Mononuclear cell (primary cell): ENCODE results near the gene DNAH17. TPM values are rescaled to one million over a fixed set of nuclear protein-coding genes. Genes with fewer than 3 reads are reported as not detected.

Experiments
- H3K27me3 ChIP-seq: 2 replicates; pipeline ENCODE4 v1.6.0; 2011; ENCODE audit warnings: low read length, control low read depth; ENCODE audit not compliant: insufficient read depth
- H3K4me1 ChIP-seq: 2 replicates; pipeline ENCODE4 v1.5.1; 2011; ENCODE audit warnings: mild to moderate bottlenecking, low read length, control low read depth; ENCODE audit not compliant: insufficient read depth
- H3K4me3 ChIP-seq: 2 replicates; pipeline ENCODE4 v1.5.1; 2011; ENCODE audit warnings: mild to moderate bottlenecking, low read length, moderate library complexity
- H3K9me3 ChIP-seq: 2 replicates; pipeline ENCODE4 v1.5.1; 2011; ENCODE audit warnings: low read depth, mild to moderate bottlenecking, control low read depth, low read length
- total RNA-seq: library from RNA; depleted of rRNA; stranded (reverse); fragments of >200 nt; gene quantifications from one replicate; pipeline ENCODE4 v1.2.3, GENCODE V29; 2012

Gene DNAH17, protein sequence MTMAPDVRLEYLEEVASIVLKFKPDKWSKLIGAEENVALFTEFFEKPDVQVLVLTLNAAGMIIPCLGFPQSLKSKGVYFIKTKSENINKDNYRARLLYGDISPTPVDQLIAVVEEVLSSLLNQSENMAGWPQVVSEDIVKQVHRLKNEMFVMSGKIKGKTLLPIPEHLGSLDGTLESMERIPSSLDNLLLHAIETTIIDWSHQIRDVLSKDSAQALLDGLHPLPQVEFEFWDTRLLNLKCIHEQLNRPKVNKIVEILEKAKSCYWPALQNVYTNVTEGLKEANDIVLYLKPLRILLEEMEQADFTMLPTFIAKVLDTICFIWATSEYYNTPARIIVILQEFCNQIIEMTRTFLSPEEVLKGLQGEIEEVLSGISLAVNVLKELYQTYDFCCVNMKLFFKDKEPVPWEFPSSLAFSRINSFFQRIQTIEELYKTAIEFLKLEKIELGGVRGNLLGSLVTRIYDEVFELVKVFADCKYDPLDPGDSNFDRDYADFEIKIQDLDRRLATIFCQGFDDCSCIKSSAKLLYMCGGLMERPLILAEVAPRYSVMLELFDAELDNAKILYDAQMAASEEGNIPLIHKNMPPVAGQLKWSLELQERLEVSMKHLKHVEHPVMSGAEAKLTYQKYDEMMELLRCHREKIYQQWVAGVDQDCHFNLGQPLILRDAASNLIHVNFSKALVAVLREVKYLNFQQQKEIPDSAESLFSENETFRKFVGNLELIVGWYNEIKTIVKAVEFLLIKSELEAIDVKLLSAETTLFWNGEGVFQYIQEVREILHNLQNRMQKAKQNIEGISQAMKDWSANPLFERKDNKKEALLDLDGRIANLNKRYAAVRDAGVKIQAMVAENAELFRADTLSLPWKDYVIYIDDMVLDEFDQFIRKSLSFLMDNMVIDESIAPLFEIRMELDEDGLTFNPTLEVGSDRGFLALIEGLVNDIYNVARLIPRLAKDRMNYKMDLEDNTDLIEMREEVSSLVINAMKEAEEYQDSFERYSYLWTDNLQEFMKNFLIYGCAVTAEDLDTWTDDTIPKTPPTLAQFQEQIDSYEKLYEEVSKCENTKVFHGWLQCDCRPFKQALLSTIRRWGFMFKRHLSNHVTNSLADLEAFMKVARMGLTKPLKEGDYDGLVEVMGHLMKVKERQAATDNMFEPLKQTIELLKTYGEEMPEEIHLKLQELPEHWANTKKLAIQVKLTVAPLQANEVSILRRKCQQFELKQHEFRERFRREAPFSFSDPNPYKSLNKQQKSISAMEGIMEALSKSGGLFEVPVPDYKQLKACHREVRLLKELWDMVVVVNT (N-terminal part only)
- under 0.01 TPM for total RNA-seq

DNA sequence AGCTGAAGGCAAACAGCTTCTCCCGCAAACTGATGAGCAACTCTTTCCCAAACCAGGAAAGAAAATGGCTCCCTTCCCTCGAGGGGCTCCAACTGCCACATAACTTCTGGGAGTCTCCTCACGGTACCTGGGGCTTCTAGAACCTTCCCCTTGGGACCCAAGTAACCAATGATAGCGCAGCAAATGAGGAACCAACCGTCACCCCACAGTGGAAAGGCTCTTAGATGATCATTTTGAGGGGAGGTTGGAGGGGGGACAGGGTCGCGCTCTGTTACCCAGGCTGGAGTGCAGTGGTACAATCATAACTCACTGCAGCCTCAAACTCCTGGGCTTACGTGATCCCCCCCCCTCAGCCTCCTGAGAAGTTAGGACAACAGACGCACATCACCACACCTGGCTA, at the start of gene DNAH17:
Gene DNAH17 (minus strand): TSS at position 101 of the 400 bp plus-strand sequence. CDS start 2,339 bp downstream, outside the sequence.
- H3K4me1 ChIP-seq, result peaks cover 10% of the 10 kb centered on the region
- no peaks in the 10 kb centered on the region for H3K27me3 ChIP-seq
- no peak within 1 kb of the TSS for H3K4me3 ChIP-seq

DNA sequence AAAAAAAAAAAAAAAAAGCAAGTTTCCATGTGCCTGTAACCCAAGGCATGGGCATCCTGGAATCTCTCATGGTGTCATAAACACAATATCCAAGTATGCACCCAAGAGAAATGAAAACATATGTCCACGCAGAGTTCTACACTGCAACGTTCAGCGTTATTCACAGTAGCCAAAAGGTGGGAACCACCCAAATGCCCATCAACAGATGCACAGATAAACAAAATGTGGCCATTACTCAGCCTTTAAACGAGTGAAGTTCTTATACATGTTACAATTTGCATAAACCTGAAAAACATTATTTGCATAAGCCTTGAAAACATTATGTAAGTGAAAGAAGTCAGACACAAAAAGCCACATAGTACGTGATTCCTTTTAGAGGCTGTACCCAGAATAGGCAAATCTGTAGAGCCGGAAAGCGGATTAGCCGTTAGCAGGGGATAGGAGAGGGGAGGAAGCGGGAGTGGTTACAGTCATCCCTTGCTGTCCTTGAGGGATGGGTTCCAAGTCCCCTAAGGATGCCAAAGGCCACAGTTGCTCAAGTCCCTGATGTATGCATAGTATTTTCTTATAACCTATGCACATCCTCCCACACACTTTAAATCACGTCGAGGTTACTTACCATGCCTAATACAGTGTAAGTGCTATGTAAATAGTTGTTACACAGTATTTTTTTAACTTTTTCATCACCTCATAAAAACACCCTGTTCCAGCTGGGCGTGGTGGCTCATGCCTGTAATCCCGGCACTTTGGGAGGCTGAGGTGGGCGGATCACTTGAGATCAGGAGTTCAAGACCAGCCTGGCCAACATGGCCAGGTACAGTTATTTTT, 47.3 kb upstream of the DNAH17 start:
- H3K9me3 ChIP-seq, result no peaks in the 10 kb centered on the region
- H3K4me3 ChIP-seq, result no peak overlapping the region
- H3K27me3 ChIP-seq, result no peaks in the 10 kb centered on the region
- H3K4me1 ChIP-seq, result no peaks in the 10 kb centered on the region

More for the DNA sequence above, at the start of gene DNAH17:
- H3K9me3 ChIP-seq, result no peaks in the 10 kb centered on the region

DNA sequence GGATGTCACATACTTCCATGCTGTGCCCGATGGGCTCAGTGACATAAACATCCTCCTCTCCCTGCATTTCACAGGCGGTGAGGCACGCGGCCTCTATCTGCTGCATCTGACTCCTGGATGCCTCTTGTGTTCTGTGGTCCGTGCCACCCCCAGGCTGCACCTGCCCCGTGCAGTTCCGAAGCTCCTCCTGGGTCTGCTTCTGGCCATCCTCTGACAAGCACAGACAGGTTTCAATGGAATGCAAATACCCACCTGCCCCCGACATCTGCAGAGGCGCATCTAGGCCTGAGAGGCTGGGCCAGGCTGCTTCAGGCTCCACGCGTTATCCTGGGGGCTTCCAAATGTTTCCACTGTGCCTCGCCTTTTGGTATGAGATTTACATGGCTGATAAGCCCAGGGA, 46.3 kb upstream of the DNAH17 start:
- Histone ChIP-seq H3K4me3 (no peak overlapping the region), H3K27me3 (no peaks in the 10 kb centered on the region), H3K4me1 (no peaks in the 10 kb centered on the region), H3K9me3 (no peaks in the 10 kb centered on the region)

DNA sequence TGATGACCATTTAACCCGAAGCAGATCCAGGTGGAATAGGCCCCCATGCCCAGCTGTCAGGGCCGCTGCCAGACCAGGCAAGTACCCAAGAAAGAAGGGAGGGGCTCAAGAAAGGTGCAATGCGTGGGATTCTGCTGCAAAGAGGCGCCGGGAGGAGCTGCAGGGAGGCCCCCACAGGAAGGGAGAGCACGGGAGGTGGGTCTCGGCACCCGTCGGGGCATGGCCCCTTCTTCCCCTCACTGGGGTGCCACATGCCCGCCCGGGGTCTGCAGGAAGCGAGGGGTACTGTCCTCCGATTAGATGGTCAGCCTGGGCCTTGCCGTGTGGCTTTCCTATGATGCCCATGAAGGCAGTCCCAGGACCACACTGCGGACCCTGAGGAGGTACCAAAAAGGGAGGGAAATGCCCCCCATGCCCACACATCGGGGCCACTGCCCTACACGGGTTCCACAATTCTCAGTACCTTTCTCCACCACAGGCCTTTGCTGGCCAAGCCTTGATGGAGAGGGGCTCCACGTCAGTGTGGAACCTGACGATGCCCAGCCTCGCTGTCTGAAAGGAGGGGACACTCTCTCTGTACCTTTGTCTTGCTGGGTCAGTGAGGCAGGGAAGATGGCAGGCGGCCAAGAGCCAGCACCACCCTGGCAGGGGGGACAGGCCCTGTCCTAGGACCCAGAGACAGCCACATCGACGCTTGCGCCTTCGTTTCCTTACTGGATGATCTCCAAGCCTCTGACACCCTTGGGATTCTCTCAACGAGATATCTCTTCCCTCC, 45.5 kb upstream of the DNAH17 start:
- Histone ChIP-seq H3K4me1 (no peaks in the 10 kb centered on the region), H3K9me3 (no peaks in the 10 kb centered on the region), H3K4me3 (no peak overlapping the region), H3K27me3 (no peaks in the 10 kb centered on the region)

DNA sequence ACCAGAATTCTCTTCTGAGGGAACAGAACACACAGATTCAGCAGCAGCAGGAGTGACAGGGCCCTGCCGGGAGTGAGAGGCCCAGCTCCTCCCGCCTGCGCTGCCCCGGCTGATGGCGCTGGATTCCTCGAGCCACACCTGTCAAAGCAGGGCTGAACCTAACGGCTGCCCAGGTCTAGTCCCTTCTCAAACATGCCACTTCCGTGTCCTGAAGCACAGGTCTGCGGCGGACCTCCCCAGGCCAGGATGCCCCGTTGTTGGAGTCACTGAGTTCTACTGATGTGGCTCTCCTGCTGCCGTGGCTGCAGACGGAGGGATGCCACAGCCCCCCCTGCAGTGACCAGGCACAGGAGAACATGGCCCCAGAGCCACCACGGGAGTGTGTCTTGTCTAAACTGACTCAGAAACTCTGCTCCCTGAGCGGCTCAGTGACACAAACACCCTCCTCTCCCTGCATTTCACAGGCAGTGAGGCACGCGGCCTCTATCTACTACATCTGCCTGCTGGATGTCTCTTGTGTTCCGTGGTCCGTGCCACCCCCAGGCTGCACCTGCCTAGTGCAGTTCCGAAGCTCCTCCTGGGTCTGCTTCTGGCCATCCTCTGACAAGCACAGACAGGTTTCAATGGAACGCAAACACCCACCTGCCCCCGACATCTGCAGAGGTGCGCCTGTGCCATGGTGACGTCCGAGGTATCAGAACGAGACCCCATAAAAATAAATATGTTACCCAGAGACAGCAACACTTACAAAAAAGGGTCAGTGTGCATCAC, 44.7 kb upstream of the DNAH17 start:
- Histone ChIP-seq H3K4me3 (no peak overlapping the region), H3K4me1 (no peaks in the 10 kb centered on the region), H3K9me3 (no peaks in the 10 kb centered on the region), H3K27me3 (no peaks in the 10 kb centered on the region)

DNA sequence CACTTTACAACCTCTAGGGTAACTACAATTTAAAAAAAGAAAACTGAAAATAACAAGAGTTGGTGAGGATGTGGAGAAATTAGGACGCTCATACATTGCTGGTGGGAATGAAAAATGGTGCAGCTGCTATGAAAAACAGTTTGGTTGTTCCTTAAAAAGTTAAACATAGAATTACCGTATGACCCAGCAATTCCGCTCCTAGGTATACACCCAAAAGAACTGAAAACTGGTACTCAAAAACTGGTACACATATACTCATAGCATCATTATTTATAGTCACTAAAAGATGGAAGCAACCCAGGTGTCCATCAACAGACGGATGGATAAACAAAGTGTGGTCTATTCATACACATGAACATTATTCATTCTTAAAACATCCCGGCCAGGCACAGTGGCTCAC, 42.9 kb upstream of the DNAH17 start:
- H3K4me3 ChIP-seq, result no peak overlapping the region
- no peaks in the 10 kb centered on the region for H3K27me3 ChIP-seq
- H3K9me3 ChIP-seq, result no peaks in the 10 kb centered on the region
- no peaks in the 10 kb centered on the region for H3K4me1 ChIP-seq

DNA sequence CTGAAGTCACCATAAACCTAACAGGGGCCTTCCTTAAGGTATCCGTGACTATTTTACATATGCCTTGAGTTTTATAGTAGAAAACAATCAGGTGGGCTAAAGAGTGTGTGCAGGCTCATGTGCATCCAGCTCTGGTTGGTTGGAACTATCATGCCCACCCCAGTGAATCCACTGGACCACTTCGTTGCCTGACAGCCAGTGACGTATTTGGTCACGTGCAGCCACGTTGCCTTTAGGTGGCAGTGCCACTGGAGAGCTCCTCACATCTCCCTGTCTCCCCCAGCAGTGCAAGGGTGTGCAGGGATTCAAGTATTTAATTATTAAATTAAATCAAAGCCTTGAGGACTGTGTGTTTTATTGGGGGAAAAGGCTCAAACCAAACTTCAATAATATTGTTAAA, 42.1 kb upstream of the DNAH17 start:
- H3K4me1 ChIP-seq, result no peaks in the 10 kb centered on the region
- no peak overlapping the region for H3K4me3 ChIP-seq
- no peaks in the 10 kb centered on the region for H3K9me3 ChIP-seq

DNA sequence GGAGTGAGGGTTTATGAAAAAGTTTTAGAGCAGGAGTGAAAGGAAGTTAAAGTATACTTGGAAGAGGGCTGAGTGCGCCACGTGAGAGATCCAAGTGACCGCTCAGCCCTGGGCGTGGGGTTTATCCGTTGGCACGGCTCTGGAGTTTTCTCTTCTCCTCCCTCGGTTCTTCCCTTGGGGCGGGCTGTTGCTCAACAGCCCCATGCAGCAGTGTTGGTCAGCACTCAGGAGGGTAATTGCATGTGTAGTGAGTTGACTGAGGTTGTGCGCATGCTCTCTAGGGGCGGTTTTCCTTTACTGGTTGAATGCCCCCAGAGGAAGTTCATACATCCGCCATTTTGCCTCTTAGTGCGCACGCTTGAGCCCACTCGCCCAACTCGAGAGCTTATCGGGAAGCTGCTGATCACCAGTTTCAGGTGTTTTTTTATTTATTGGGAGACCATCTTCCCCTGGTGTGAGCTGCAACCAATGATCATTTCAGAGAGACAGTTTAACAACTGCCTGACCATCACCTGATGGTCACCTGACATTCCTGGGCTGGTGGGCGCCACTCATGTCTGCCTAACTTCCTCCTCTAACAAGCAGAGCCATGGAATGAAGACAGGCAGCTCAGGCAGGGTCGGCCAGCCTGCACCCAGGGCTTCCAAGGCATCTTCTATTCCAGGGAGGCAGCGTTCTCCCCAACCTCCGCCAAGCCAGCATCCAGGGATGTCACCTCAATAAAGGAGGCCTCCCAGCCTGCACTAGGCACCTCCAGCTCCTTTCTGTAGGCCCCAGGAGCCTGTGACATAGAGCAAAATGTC, 41.3 kb upstream of the DNAH17 start:
- Histone ChIP-seq H3K9me3 (no peaks in the 10 kb centered on the region), H3K4me1 (peaks cover 5% of the 10 kb centered on the region), H3K4me3 (no peak overlapping the region), H3K27me3 (no peaks in the 10 kb centered on the region)

More for the DNA sequence above, 42.1 kb upstream of the DNAH17 start:
- no peaks in the 10 kb centered on the region for H3K27me3 ChIP-seq

DNA sequence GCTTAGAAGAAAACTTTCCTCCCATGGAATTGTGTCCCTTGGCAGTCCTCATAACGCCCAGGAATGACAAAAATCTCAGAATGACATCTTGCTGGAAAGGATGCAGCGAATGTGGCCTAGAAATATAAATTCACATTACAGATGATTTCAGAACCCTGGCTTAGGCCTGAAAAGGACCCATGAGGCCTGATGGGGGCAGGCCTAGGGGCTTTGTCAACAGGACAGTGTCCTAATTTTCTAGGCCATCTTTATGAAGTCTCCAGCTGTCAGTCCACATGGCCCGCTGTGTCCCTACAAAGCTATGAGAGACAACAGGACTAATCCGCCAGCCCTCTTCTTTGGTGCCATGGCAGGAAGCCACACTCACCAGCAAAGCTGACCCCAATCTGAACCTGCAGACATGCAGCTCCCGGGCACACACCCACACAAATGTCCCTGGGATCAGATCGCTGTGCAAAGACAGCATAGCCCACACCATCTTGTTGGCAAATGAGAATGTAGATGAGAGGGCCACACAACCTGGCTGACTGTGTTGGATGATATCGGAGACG, 40.4 kb upstream of the DNAH17 start:
- H3K9me3 ChIP-seq, result no peaks in the 10 kb centered on the region
- peaks cover 8% of the 10 kb centered on the region for H3K4me1 ChIP-seq
- no peak overlapping the region for H3K4me3 ChIP-seq
- no peaks in the 10 kb centered on the region for H3K27me3 ChIP-seq

DNA sequence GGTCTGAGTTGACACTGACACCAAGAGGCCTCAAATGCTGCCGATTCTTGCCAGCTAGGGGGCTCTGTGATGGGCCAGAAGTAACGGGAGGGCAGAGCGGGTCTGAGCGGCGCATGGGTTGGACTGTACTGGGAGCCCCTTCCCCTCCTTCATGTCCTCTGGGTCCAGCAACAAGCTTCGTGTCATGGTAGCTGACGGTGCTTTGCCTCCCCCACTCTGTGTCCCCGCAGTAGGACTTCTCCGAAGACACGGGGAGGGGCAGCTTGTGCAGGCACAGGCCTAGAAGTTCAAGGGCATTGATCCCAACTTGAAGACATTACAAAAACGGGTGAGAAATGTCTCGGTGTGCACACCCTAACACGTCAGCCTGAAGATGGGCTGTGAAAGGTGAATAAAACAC, 39.8 kb upstream of the DNAH17 start:
- H3K9me3 ChIP-seq, result no peaks in the 10 kb centered on the region
- no peak overlapping the region for H3K4me3 ChIP-seq
- H3K4me1 ChIP-seq, result peaks cover 8% of the 10 kb centered on the region
- H3K27me3 ChIP-seq, result no peaks in the 10 kb centered on the region

DNA sequence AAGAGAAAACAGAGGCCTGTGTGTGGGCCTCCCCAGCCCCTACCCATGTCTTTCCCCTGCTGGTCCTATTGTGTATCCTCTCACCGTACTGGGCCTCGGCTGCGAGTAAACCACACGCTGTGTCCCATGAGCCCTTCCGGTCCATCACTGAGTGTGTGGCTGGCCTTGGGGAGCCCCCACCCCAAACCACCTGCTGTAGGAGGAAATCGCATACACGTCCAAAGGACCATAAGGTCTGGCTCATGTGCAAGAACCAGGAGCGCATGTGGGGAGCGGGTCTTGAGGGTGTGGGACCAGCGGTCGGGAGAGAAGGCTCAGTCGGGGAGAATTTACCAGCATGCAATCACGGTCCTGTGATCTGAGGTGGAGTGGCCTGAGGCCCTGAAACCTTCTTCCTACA, 38.4 kb upstream of the DNAH17 start:
- Histone ChIP-seq H3K9me3 (no peaks in the 10 kb centered on the region), H3K27me3 (no peaks in the 10 kb centered on the region), H3K4me3 (no peak overlapping the region), H3K4me1 (peaks cover 8% of the 10 kb centered on the region)

DNA sequence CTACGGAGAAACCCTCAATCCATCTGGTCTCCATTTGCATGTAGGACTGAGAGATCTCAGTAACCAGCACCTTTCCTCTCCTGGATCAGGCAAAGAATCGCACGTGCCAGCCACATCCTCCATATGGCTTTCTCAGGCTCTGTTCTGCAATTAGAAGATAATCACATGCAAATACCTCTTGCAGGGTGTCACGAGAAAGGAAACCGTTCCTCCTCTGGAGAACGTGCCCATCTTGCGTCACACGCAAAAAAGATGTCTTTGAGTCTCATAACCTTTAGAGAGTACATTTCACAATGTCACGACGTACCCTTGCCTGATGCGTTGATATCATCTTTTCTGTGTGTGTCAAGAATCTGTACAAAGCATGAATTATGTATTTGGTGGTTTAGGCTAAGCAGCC, 36.2 kb upstream of the DNAH17 start:
- no peaks in the 10 kb centered on the region for H3K9me3 ChIP-seq
- no peaks in the 10 kb centered on the region for H3K27me3 ChIP-seq
- peaks cover 8% of the 10 kb centered on the region for H3K4me1 ChIP-seq
- H3K4me3 ChIP-seq, result no peak overlapping the region
